GM19240 (cell line): Measurements from ENCODE around the gene PIK3R5.

Experiments used
- DNase-seq: peaks from one replicate; pipeline ENCODE4 v3.0.0; 2011; ENCODE audit warnings: low spot score; ENCODE audit not compliant: insufficient read length

The PIK3R5 gene

DNA sequence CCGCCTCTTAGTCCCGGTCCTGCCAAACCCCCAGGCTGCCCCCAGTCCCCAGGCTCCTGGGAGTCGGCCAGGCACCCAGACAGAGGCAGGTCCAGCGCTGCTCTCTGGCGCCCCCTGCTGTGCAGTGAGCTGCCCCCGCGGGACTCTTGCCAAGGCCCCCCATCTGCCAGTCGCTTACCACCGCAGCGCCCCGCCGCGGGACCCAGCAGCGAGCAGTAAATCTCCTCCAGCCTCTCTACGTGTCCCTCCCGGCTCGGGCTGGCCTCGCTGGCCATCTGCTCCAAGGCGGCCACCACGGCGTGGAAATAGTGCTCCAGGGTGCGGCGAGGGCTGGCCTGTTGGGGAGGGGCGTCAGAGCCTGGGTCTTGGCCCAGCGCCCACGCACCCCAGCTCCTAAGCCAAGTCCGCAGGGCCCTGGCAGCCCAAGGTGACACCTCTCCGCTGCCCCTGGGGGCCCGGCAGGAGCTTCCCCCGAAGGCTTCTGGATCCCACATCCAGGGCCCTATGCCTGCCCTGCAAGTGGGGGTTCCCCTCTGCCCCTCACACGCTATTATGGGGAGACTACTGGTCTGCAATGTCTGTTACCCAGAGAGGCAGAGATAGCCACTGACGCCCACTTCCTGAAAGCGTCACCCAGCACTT lies 132.7 kb downstream of the PIK3R5 start:
- no peak for DNase-seq

DNA sequence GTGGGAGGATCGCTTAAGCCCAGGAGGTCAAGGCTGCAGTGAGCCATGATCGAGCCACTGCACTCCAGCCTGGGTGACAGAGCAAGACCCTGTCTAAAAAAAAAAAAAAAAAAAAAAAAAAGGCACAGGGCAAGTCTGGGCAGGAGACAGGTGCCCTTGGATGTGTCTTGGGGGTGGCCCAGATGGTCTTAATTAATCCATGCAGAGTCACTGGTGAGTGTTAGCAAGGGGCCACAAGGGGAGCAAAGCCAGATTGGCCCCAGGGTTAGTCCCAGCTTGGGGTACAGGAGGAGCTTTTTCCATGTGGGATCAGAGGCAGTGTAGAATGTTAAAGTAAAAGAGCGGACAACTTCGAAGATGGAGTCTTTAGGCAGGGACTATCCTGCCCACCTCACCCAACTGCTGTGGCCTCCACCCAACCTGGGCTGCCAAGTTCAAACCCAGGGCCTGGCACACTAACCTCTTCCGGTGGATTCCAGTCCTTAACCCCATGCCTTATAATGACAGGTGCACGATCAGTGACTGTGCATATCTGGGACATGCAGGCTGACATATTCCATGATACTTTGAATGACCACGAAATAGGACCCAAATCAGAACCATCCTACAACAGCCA lies 134.2 kb downstream of the PIK3R5 start:
- DNase-seq: no peak

DNA sequence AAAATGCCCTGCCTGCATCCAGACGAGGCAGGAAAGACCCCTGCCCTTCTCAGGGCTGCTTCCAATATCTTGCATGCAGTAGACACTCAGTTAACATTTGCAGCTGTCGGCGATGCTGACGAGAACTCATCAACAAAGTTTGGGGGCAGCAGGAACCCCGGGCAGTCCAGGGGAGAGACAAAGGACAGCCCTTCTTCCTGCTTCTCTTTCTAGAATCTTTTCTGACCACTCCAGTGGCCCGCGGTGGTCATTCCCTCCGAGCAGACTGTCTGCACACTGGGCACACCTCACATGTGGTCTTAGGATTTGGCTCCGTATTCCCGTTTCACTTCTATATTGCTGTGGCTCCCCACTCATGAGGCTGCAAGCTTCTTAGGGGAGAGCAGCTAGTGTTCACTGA lies 135.4 kb downstream of the PIK3R5 start:
- no peak for DNase-seq

DNA sequence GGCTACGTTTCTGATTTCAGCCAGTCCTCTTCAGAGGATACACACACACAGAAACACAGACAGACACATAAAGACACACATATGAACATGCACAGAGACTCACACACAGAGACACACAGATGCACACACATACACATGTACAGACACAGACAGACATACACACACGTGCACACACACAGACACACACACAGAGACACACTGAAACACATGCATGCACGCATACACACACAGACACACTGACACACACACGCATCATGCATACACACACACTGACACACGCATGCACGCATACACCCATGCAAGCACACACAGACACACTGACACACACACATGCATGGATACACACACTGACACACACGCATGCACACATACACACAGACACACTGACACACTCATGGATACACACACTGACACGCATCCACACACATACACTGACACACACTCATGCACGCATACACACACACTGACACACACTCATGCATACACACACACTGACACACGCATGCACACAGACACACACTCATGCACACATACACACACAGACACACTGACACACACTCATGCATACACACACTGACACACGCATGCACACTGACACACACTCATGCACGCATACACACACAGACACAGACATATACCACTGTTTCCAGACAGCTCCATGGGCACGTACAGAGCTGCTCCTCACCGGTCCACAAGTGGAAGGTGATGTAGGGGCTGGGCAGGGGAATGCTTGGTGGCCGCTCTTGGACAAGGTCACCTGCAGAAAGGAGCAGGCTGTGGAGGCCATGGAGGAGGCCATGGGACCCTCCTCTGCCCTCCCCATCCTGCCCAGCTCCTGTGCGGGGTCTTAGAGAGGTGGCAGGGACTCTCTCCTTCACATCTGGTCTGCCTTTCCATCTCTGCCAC lies 136.2 kb downstream of the PIK3R5 start:
- no peak for DNase-seq
